CD4-positive, alpha-beta T cell treated with Interleukin-21 for 1 hour (primary cell): ENCODE data around the gene PTK6.

ENCODE experiments used
- DNase-seq: peaks from one replicate; pipeline ENCODE4 v3.0.0-alpha.2; 2020

Gene PTK6

GRCh38 chr20:63542696-63543095 lies 5.5 kb upstream of the PTK6 start:
- no peak for DNase-seq

GRCh38 chr20:63542031-63542559 lies 4.9 kb upstream of the PTK6 start:
- DNase-seq: no peak

GRCh38 chr20:63541371-63541770 lies 4.2 kb upstream of the PTK6 start:
- no peak for DNase-seq

GRCh38 chr20:63540417-63541186 lies 3.4 kb upstream of the PTK6 start:
- DNase-seq: no peak

- DNase-seq: no peak
These were observed 2.5 kb upstream of the PTK6 start for GRCh38 chr20:63539441-63540370.

GRCh38 chr20:63539092-63539430 lies 1.9 kb upstream of the PTK6 start:
- no peak for DNase-seq

GRCh38 chr20:63538204-63539091 lies 1.3 kb upstream of the PTK6 start:
- peak; percentile 71 for DNase-seq

GRCh38 chr20:63537525-63538203 lies 488 bp upstream of the PTK6 start:
- peak; percentile 97 for DNase-seq

GRCh38 chr20:63536241-63536977 lies 767 bp downstream of the PTK6 start:
- DNase-seq: no peak

GRCh38 chr20:63534831-63535651 lies 2.1 kb downstream of the PTK6 start:
- no peak for DNase-seq

GRCh38 chr20:63534427-63534830 lies 2.7 kb downstream of the PTK6 start:
- no peak for DNase-seq

GRCh38 chr20:63533871-63534393 lies 3.2 kb downstream of the PTK6 start:
- DNase-seq: no peak

GRCh38 chr20:63533388-63533787 lies 3.8 kb downstream of the PTK6 start:
- DNase-seq: no peak

GRCh38 chr20:63532449-63532971 lies 4.7 kb downstream of the PTK6 start:
- DNase-seq: no peak

GRCh38 chr20:63531686-63532448 lies 5.3 kb downstream of the PTK6 start:
- DNase-seq: no peak

GRCh38 chr20:63530788-63531160 lies 6.4 kb downstream of the PTK6 start:
- DNase-seq: no peak

GRCh38 chr20:63529861-63530787 lies 7.1 kb downstream of the PTK6 start:
- no peak for DNase-seq
